GM12878 (cell line): Measurements from ENCODE around the gene TMEM175. TPM values are rescaled to one million over a fixed set of nuclear protein-coding genes. Genes with fewer than 3 reads are reported as not detected.

Experiments
- ATAC-seq: fragments of 200-7000 bp; cut with Tn5 transposase; 3 replicates; pipeline ENCODE4 v1.9.1; 2020; ENCODE audit warnings: mild to moderate bottlenecking, moderate library complexity
- BruUV-seq: library from RNA; stranded (reverse); fragments of 400-500 nt; replicated peaks from 2 replicates; lab custom pipeline; 2021; lab: Mats Ljungman, UMichigan
- CTCF ChIA-PET: fragments of 300-600 bp; sonication (Branson Sonifier 250); formaldehyde crosslinking; extraction: SDS; loops from one replicate; lab custom pipeline; 2021; ENCODE audit warnings: inconsistent platforms; lab: Yijun Ruan, JAX
- POLR2A ChIA-PET: fragments of 350-600 bp; formaldehyde crosslinking; extraction: SDS; loops from one replicate; lab custom pipeline; 2021; ENCODE audit warnings: inconsistent platforms; lab: Charles Lee
- RAD21 ChIA-PET: fragments of 300-600 bp; sonication (Branson Sonifier 250); formaldehyde crosslinking; loops from one replicate; lab custom pipeline; 2023; ENCODE audit warnings: antibody characterized with exemption; ENCODE audit not compliant: unreplicated experiment; lab: Charles Lee
- SMC1A ChIA-PET: fragments of 300-600 bp; sonication (Branson Sonifier 250); formaldehyde crosslinking; loops from one replicate; lab custom pipeline; 2023; ENCODE audit not compliant: unreplicated experiment, uncharacterized antibody; lab: Charles Lee
- DNase-seq: peaks from one replicate; pipeline ENCODE4 v3.0.0-alpha.2; 2011; ENCODE audit warnings: low read depth, low spot score
- FAIRE-seq: peaks from 3 replicates; lab custom pipeline; 2011; peaks lifted over from hg19 to GRCh38; lab: Jason Lieb, UNC
- H2AFZ ChIP-seq: 2 replicates; pipeline ENCODE4 v1.6.0; 2011; ENCODE audit warnings: low read depth, low read length, control low read depth; ENCODE audit not compliant: control insufficient read depth
- H3K27ac ChIP-seq: 2 replicates; pipeline ENCODE4 v1.5.1; 2011; ENCODE audit warnings: control low read depth; ENCODE audit not compliant: control insufficient read depth, insufficient read depth
- H3K27me3 ChIP-seq, 2 experiments: replicated peaks in 1 of 2; 2 replicates each; pipeline versions ENCODE4 v1.6.0 to v1.6.1; 2011; ENCODE audit warnings: low read length in 1 of 2; ENCODE audit not compliant: control insufficient read depth in 2 of 2, insufficient read depth in 2 of 2
- H3K36me3 ChIP-seq, 2 experiments: 2 replicates each; pipeline ENCODE4 v1.5.1; 2011; ENCODE audit warnings: low read length in 1 of 2; ENCODE audit not compliant: control insufficient read depth in 2 of 2, insufficient read depth in 2 of 2
- H3K4me1 ChIP-seq: 2 replicates; pipeline ENCODE4 v1.6.1; 2011; ENCODE audit warnings: mild to moderate bottlenecking, low read length, moderate library complexity, mixed read lengths; ENCODE audit not compliant: control insufficient read depth, insufficient read depth
- H3K4me2 ChIP-seq: 2 replicates; pipeline ENCODE4 v1.6.0; 2011; ENCODE audit warnings: control low read depth; ENCODE audit not compliant: control insufficient read depth, insufficient read depth
- H3K4me3 ChIP-seq: fragments of 200-600 bp; sonication (generic); 2 replicates; pipeline ENCODE4 v1.5.1; 2016
- H3K79me2 ChIP-seq: 2 replicates; pipeline ENCODE4 v1.6.0; 2011; ENCODE audit warnings: low read length; ENCODE audit not compliant: control insufficient read depth, insufficient read depth
- H3K9ac ChIP-seq: 2 replicates; pipeline ENCODE4 v1.8.0; 2011; ENCODE audit warnings: low read length, control low read depth, mixed read lengths; ENCODE audit not compliant: control insufficient read depth, insufficient read depth
- H3K9me3 ChIP-seq: replicated peaks from 3 replicates; pipeline ENCODE4 v1.5.1; 2011; ENCODE audit warnings: mild to moderate bottlenecking, low read length; ENCODE audit not compliant: control insufficient read depth, insufficient read depth
- H4K20me1 ChIP-seq: 2 replicates; pipeline ENCODE4 v1.6.0; 2011; ENCODE audit not compliant: control insufficient read depth, insufficient read depth
- EZH2 ChIP-seq: IDR thresholded peaks from 2 replicates; pipeline ENCODE4 v1.6.1; 2012; ENCODE audit warnings: low read depth, mild to moderate bottlenecking, control low read depth, inconsistent platforms, low read length, borderline replicate concordance; ENCODE audit not compliant: control insufficient read depth
- MYB ChIP-seq: fragments of 150-350 bp; IDR thresholded peaks from 2 replicates; pipeline ENCODE4 v1.6.1; 2014; ENCODE audit warnings: mild to moderate bottlenecking, low read depth, low read length, borderline replicate concordance
- NR2C2 ChIP-seq: IDR thresholded peaks from 2 replicates; pipeline ENCODE4 v1.6.1; 2011; ENCODE audit warnings: borderline replicate concordance, low read depth; ENCODE audit not compliant: control insufficient read depth, insufficient read length
- POLR2A ChIP-seq: IDR thresholded peaks from 2 replicates; pipeline ENCODE4 v1.6.1; 2011; ENCODE audit warnings: low read depth, mild to moderate bottlenecking, low read length
- TCF3 ChIP-seq: IDR thresholded peaks from 2 replicates; pipeline ENCODE4 v1.6.1; 2012; ENCODE audit warnings: low read depth, mild to moderate bottlenecking, low read length, borderline replicate concordance; ENCODE audit not compliant: insufficient read depth
- ZNF24 ChIP-seq: fragments of 450-650 bp; IDR thresholded peaks from 2 replicates; pipeline ENCODE4 v1.6.1; 2017; ENCODE audit warnings: antibody characterized with exemption, mild to moderate bottlenecking
- WGBS: methylation state at CpG from one replicate; pipeline ENCODE4 v1.1.6; 2016; ENCODE audit warnings: low lambda C conversion rate; ENCODE audit not compliant: insufficient replicate concordance, insufficient coverage; ENCODE audit errors: missing lambda C conversion rate; 5-methylcytosine and 5-hydroxymethylcytosine counted together
- in situ Hi-C: fragments of 300-500 bp; cut with MboI; formaldehyde crosslinking; loops from 9 replicates; pipeline ENCODE4 v1.14.3; 2018; ENCODE audit warnings: mixed read lengths
- intact Hi-C: fragments of 100-400 bp; cut with micrococcal nuclease; formaldehyde crosslinking; loops from one replicate; pipeline ENCODE4 v1.14.2; 2022; ENCODE audit not compliant: unreplicated experiment
- polyA plus RNA-seq, 11 experiments: library from polyadenylated mRNA; depleted of rRNA in 4 of 11; unstranded in 6 of 11; stranded (reverse) in 5 of 11; fragments of >200 nt; fragmentation: Nextera tagmentation in 4 of 11; fragmentation: Illumina TruSeq in 1 of 11; extraction: Ambion mirVana in 4 of 11; extraction: Trizol in 1 of 11; gene quantifications; 1 replicate in 1 of 11; 2 replicates in 10 of 11; pipeline versions ENCODE4 v1.2.1 to v1.2.3, GENCODE V29; 2011 to 2016; ENCODE audit warnings: inconsistent platforms in 2 of 11, missing spikeins in 2 of 11, low read depth in 1 of 11
- total RNA-seq, 4 experiments: library from RNA; depleted of rRNA in 3 of 4; stranded (reverse); fragments of >200 nt in 3 of 4; fragmentation: Illumina TruSeq in 1 of 4; extraction: Trizol in 1 of 4; gene quantifications; 2 replicates each; pipeline versions ENCODE4 v1.2.1 to v1.2.3, GENCODE V29; 2013 to 2021
- TF ChIP-seq, protein P1 (sequence below): fragments of 450-650 bp; IDR thresholded peaks from 2 replicates; pipeline ENCODE4 v1.6.1; 2017; ENCODE audit warnings: antibody characterized with exemption, mild to moderate bottlenecking, moderate library complexity

TMEM175 gene
- total and polyA plus RNA-seq, 10 of the 15 experiments (the other 5 are each of a cell fraction or from before 2014, with no cell fraction given) = 0.11 to 39.5 (median 22.3) TPM

DNA sequence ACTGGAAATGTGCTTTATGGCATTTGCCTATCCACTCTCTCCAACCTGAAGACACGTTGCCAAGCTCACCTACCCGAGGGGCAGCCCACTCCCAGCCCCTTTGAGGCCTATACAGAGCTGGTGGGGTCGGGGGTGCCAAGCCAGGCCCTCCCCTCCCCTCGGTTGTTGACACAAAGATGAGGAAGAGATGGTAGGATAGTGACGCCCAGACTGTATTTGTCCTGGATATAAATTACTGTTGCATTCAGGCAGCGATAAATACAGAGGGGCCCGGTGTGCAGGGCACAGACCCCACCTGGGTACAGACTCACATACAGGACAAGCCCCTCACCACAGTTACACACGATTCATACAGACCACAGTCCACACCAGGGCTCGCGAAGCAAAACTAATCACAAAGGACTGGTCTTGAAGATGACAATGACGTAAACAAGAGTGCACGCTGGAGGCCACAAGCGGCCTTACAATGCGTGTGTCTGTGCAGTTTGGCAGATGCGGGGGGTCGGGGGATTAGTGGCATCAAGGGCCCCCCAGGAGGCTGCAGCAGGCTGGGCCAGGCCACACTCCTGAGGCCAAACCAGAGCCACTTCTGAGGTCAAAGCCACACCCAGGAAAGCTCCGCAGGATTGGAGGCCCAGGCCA lies 26.6 kb downstream of the TMEM175 start (continued):
- TF ChIP-seq, protein P1, sequence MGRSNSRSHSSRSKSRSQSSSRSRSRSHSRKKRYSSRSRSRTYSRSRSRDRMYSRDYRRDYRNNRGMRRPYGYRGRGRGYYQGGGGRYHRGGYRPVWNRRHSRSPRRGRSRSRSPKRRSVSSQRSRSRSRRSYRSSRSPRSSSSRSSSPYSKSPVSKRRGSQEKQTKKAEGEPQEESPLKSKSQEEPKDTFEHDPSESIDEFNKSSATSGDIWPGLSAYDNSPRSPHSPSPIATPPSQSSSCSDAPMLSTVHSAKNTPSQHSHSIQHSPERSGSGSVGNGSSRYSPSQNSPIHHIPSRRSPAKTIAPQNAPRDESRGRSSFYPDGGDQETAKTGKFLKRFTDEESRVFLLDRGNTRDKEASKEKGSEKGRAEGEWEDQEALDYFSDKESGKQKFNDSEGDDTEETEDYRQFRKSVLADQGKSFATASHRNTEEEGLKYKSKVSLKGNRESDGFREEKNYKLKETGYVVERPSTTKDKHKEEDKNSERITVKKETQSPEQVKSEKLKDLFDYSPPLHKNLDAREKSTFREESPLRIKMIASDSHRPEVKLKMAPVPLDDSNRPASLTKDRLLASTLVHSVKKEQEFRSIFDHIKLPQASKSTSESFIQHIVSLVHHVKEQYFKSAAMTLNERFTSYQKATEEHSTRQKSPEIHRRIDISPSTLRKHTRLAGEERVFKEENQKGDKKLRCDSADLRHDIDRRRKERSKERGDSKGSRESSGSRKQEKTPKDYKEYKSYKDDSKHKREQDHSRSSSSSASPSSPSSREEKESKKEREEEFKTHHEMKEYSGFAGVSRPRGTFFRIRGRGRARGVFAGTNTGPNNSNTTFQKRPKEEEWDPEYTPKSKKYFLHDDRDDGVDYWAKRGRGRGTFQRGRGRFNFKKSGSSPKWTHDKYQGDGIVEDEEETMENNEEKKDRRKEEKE = no peak
- TF ChIP-seq EZH2 = no peak
- no peak for TF ChIP-seq TCF3
- TF ChIP-seq NR2C2 = no peak
- no peak for TF ChIP-seq ZNF24

DNA sequence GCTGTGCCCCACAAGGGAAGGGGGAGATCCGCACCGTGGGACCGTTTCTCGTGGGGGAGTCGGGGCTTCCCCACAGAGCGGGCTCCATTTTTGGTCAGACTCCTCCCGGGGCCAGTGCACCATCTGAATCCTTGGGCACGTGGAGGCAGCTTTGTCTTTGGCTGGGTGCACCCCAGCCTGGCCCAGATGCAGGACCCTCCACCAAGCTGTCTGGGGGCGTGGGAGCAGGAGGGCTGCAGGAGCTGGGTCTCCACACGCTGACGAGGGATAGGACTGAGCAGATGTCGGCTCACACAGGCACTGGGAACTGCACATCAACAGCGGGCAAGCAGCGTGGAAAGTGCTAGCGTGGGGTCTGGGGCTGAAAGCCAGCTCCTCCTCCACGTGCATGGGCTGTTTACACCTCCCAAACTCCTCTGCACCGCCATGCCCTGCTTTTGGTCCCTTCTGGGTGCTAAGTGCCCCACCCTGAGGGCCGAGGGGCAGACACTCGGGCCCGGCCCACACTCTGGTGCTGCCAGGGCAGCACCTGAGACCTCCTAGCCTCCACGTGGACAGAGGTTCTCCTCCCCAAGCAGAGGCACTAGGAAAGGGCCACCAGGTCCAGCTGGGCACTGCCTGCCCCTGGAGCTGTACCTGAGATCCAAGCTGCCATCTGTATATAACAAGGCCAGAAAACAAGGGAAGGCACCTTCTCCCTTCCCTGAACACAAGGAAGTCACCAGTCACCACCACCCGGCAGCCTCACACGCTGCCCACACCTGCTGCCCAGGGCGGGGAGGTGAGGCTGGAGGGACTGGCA lies 27.3 kb downstream of the TMEM175 start:
- no peak overlapping the region for H3K9ac ChIP-seq
- intact Hi-C loops (no loop called here), in situ Hi-C loops (no loop called here)
- no peaks in the 10 kb centered on the region; a peak in 1 of 4 replicates for H3K36me3 ChIP-seq
- H3K4me1 ChIP-seq = no peaks in the 10 kb centered on the region
- DNase-seq = no peak
- H3K27me3 ChIP-seq = no peaks in the 10 kb centered on the region
- POLR2A ChIA-PET = interaction anchor here (0.6 kb wide), 1 partner anchor 24 kb away, joined by 5 read pairs; no protein-coding TSS in a partner anchor
- H3K9me3 ChIP-seq = no peaks in the 10 kb centered on the region
- SMC1A ChIA-PET = no interaction called here
- no peak overlapping the region for H3K4me3 ChIP-seq
- H3K79me2 ChIP-seq = no peaks in the 10 kb centered on the region
- H4K20me1 ChIP-seq = no peaks in the 10 kb centered on the region
- TF ChIP-seq MYB (no peak), POLR2A (peak; percentile 23; the same call in 1 of the 2 replicates)
- H3K27ac ChIP-seq = no peak overlapping the region
- RAD21 ChIA-PET = interaction anchor here (0.7 kb wide), 1 partner anchor 27 kb away, joined by 3 read pairs; the partner anchor contains the start of genes GAK and TMEM175
- H3K4me2 ChIP-seq = no peak overlapping the region
- CTCF ChIA-PET = no interaction called here
- 85% methylated on average over 24 of the region's 24 CpGs for WGBS
- ATAC-seq = no peak
- H2AFZ ChIP-seq = no peak overlapping the region
- FAIRE-seq = no peak
- BruUV-seq = no TSS peak
